Karpas-422 (cell line): ENCODE measurements around the gene CTXN3. TPM values are rescaled to one million over a fixed set of nuclear protein-coding genes. Genes with fewer than 3 reads are reported as not detected.

Experiments
- DNase-seq: peaks from one replicate; pipeline ENCODE4 v3.0.0-alpha.2; 2015
- H2AFZ ChIP-seq: fragments of 200-600 bp; sonication (generic); 2 replicates; pipeline ENCODE4 v1.6.1; 2014; ENCODE audit warnings: antibody characterized with exemption, low read length, mixed read lengths
- H3K27ac ChIP-seq: fragments of 200-600 bp; sonication (generic); 2 replicates; pipeline ENCODE4 v1.5.1; 2014; ENCODE audit warnings: mild to moderate bottlenecking, low read length, moderate library complexity
- H3K27me3 ChIP-seq: fragments of 200-600 bp; sonication (generic); 2 replicates; pipeline ENCODE4 v1.6.1; 2014; ENCODE audit warnings: low read length, mixed read lengths
- H3K36me3 ChIP-seq: fragments of 200-600 bp; sonication (generic); 2 replicates; pipeline ENCODE4 v1.6.1; 2014; ENCODE audit warnings: low read length, mixed read lengths; ENCODE audit not compliant: insufficient read depth
- H3K4me1 ChIP-seq: fragments of 200-600 bp; sonication (generic); 2 replicates; pipeline ENCODE4 v1.6.1; 2014; ENCODE audit warnings: mild to moderate bottlenecking, low read length, mixed read lengths
- H3K4me2 ChIP-seq: fragments of 200-600 bp; sonication (generic); 2 replicates; pipeline ENCODE4 v1.6.1; 2014; ENCODE audit warnings: low read length, low read depth, mild to moderate bottlenecking; ENCODE audit not compliant: poor library complexity, severe bottlenecking
- H3K4me3 ChIP-seq: fragments of 200-600 bp; sonication (generic); 2 replicates; pipeline ENCODE4 v1.5.1; 2014; ENCODE audit warnings: mild to moderate bottlenecking, antibody characterized with exemption, low read length, mixed read lengths
- H3K79me2 ChIP-seq: fragments of 200-600 bp; sonication (generic); 2 replicates; pipeline ENCODE4 v1.6.1; 2014; ENCODE audit warnings: mild to moderate bottlenecking, low read length, mixed read lengths
- H3K9ac ChIP-seq: fragments of 200-600 bp; sonication (generic); 2 replicates; pipeline ENCODE4 v1.6.0; 2014; ENCODE audit warnings: low read length
- H3K9me2 ChIP-seq: fragments of 200-600 bp; sonication (generic), shearing (Covaris generic); replicated peaks from 2 replicates; pipeline ENCODE4 v1.6.0; 2014; ENCODE audit warnings: mild to moderate bottlenecking, low read length, moderate library complexity; ENCODE audit not compliant: insufficient read depth
- H3K9me3 ChIP-seq: fragments of 300-700, 200-600 bp; sonication (generic); 2 replicates; pipeline ENCODE4 v1.6.1; 2014; ENCODE audit warnings: low read length, mixed read lengths
- H4K20me1 ChIP-seq: fragments of 200-600 bp; sonication (generic); 2 replicates; pipeline ENCODE4 v1.6.1; 2014; ENCODE audit warnings: mild to moderate bottlenecking, antibody characterized with exemption, low read length, low read depth; ENCODE audit not compliant: insufficient read depth
- total RNA-seq: library from RNA; depleted of rRNA; stranded (reverse); fragments of >200 nt; shearing (Covaris generic); gene quantifications from 2 replicates; pipeline ENCODE4 v1.2.3, GENCODE V29; 2014; ENCODE audit warnings: low replicate concordance

The CTXN3 gene
- total RNA-seq, 1 experiment from 2014 or later: not detected

DNA sequence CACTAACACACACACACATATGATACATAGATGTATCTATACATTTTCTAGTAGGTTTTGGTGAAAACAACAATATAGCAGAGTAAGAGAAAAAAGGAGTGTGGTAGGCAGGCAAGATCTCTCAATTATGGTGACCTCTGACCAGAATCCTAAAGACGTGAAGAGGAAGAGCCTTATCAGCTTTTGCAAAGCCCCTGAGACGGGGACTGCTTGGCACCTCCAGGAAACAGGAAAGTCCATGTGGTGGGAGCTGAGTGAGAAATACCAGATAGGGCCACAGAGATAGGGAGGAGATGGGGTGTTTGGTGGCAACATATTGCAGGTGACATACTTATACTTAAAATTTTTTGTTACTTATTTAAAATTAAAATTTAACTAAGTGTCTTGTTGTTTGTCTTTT, 39.9 kb upstream of the CTXN3 start:
- H4K20me1 ChIP-seq: no peaks in the 10 kb centered on the region
- no peak overlapping the region for H3K4me3 ChIP-seq
- H2AFZ ChIP-seq: no peak overlapping the region
- H3K9ac ChIP-seq: no peak overlapping the region
- no peaks in the 10 kb centered on the region for H3K9me2 ChIP-seq
- no peaks in the 10 kb centered on the region for H3K4me1 ChIP-seq
- no peaks in the 10 kb centered on the region for H3K79me2 ChIP-seq
- no peak overlapping the region for H3K27ac ChIP-seq
- H3K27me3 ChIP-seq: no peaks in the 10 kb centered on the region
- H3K4me2 ChIP-seq: no peak overlapping the region
- H3K36me3 ChIP-seq: no peaks in the 10 kb centered on the region
- H3K9me3 ChIP-seq: no peaks in the 10 kb centered on the region
- no peak for DNase-seq

DNA sequence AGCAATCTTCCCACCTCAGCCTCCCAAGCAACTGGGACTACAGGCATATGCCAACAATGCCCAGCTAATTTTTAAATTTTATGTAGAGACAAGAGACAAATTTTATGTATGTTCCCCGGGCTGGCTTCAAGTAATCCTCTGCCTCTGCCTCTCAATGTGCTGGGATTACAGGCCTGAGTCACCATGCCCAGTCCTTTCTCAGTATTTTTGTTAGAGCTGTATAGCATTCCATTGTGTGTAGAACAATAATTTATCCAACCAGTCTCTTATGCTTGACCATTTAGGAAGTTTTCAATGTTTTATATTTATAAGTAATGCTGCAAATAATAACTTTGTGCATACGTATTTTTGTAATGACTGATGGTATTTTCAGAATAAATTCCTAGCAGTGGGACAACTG, 38.9 kb upstream of the CTXN3 start:
- Histone ChIP-seq H3K4me2 (no peak overlapping the region), H3K9me3 (no peaks in the 10 kb centered on the region), H2AFZ (no peak overlapping the region), H3K79me2 (no peaks in the 10 kb centered on the region), H3K36me3 (no peaks in the 10 kb centered on the region), H3K27me3 (no peaks in the 10 kb centered on the region), H4K20me1 (no peaks in the 10 kb centered on the region), H3K27ac (no peak overlapping the region), H3K9ac (no peak overlapping the region), H3K4me1 (no peaks in the 10 kb centered on the region), H3K9me2 (no peaks in the 10 kb centered on the region), H3K4me3 (no peak overlapping the region)
- DNase-seq: no peak

DNA sequence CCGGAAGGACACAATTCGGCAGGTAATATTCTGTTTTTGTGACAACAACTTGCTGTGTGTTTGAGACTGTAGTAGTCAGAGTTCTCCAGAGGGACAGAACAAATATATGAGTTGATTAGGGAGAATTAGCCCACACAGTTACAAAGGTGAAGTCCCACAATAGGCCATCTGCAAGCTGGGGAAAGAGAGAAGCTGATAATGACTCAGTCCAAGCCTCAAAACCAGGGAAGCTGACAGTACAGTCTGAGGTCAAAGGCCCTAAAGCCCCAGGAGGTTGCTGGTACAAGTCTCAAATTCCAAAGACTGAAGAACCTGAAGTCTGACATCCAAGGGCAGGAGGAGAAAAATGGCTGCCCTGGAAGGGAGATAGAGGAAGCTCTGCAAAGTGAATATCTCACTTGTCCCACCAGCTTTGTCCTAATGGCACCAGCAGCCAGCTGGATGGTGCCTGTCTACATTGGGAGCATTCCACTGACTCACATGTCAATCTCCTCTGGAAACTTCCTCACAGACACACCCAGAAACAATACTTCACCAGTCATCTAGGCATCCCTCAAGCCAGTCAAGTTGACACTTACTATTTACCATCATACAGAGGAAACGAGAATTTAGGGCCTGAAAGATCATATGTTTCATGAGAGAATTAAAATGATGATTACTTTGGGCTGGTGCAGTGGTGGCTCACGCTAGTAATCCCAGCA, 36.3 kb upstream of the CTXN3 start:
- H4K20me1 ChIP-seq: no peaks in the 10 kb centered on the region
- H3K9me3 ChIP-seq: no peaks in the 10 kb centered on the region
- no peak overlapping the region for H3K4me3 ChIP-seq
- H3K4me1 ChIP-seq: no peaks in the 10 kb centered on the region
- no peak overlapping the region for H3K9ac ChIP-seq
- no peak for DNase-seq
- H3K79me2 ChIP-seq: no peaks in the 10 kb centered on the region
- H3K27me3 ChIP-seq: no peaks in the 10 kb centered on the region
- no peak overlapping the region for H3K27ac ChIP-seq
- no peak overlapping the region for H3K4me2 ChIP-seq
- H2AFZ ChIP-seq: no peak overlapping the region
- no peaks in the 10 kb centered on the region for H3K9me2 ChIP-seq
- no peaks in the 10 kb centered on the region for H3K36me3 ChIP-seq

DNA sequence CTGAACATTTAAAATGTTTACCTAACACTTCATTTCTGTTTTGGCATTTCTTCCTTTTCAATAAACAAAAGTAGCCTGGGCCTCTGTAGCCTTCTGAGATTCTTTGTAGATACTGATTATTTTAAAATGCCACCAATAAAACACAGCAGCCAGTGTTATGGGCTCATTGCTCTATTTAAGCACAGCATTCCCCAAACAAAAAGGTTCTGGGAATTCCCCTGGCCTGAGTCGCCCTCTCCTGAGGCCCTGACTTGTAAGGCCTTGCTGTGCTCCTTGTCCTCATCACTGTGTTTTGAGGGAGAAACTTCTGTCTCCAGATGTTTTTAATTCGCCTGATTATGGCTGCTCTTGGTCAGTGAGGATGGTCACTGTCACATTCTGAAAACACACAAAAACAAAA, 33.0 kb upstream of the CTXN3 start:
- no peaks in the 10 kb centered on the region for H4K20me1 ChIP-seq

DNA sequence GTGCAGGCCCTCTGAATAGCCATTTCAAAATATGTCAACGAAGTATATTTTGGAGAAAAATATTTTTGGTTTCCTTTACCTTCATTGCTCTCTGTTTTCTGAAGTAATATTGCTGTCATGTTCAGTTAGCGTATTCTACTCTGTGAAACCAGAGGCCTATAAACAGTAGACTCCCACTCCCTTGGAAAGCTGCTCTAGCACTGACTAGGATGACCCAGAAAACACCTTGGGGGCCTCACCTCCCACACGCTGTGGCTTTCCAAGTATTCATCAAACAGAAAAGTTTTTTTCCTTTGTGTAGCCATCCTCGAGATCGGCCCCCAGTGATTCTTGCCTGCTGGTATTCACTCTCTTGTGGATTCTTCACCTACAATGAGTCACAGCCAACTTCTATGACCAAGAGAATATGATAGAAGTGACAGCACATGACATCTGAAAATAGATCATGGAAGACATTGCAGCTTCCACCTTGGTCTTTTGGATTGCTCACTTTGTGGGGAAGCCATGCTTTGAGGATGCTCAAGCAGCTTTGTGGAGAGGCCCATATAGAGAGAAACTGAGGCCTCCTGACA, 28.9 kb upstream of the CTXN3 start:
- H3K4me3 ChIP-seq: no peak overlapping the region
- no peaks in the 10 kb centered on the region for H3K36me3 ChIP-seq
- no peaks in the 10 kb centered on the region for H3K9me2 ChIP-seq
- H3K27me3 ChIP-seq: no peaks in the 10 kb centered on the region
- no peaks in the 10 kb centered on the region for H3K4me1 ChIP-seq
- no peak for DNase-seq
- H3K9me3 ChIP-seq: no peaks in the 10 kb centered on the region
- no peak overlapping the region for H3K9ac ChIP-seq
- H3K4me2 ChIP-seq: no peak overlapping the region
- no peak overlapping the region for H2AFZ ChIP-seq
- no peak overlapping the region for H3K27ac ChIP-seq
- H3K79me2 ChIP-seq: no peaks in the 10 kb centered on the region
- H4K20me1 ChIP-seq: no peaks in the 10 kb centered on the region

More for the DNA sequence above, 33.0 kb upstream of the CTXN3 start:
- H3K27me3 ChIP-seq: no peaks in the 10 kb centered on the region
- no peaks in the 10 kb centered on the region for H3K36me3 ChIP-seq
- no peaks in the 10 kb centered on the region for H3K79me2 ChIP-seq
- H3K9me3 ChIP-seq: no peaks in the 10 kb centered on the region
- DNase-seq: no peak
- no peak overlapping the region for H3K4me2 ChIP-seq
- H3K4me1 ChIP-seq: no peaks in the 10 kb centered on the region
- no peak overlapping the region for H3K27ac ChIP-seq
- no peaks in the 10 kb centered on the region for H3K9me2 ChIP-seq
- H2AFZ ChIP-seq: no peak overlapping the region; the same call in 1 of the 2 replicates
- H3K4me3 ChIP-seq: no peak overlapping the region
- no peak overlapping the region for H3K9ac ChIP-seq

DNA sequence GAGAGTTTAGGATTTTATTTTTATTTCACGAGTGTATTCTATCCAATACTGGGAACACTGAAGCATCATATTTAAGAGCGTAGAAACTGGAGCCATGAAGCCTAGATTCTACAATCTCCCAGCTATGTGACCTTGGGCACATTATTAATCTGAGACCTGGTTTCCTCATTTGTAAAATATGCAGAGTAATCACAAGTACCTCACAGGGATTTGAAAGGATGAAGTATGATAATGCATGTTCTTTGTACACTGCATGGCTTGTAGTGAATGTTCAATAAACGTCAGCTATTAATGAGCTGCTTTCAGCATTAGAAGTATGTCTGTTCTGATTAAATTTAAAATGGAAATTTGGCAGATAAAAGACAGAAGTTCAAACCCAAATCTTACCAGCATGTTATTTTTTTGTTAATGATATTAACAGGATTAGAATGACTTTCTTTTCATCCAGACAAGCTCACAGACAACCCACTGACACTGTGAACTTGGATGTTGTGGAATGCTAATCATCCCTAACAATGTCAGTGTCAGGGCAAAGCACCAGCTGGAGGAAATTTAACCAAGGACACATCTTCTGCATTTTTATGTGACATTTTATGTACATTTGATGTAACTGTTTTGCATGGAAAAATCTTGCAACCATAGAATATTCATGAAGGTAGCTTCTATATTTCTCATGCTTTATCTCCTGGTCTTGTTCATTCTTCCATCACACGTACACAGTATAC, 27.1 kb upstream of the CTXN3 start:
- no peaks in the 10 kb centered on the region for H3K9me3 ChIP-seq
- no peaks in the 10 kb centered on the region for H3K79me2 ChIP-seq
- no peaks in the 10 kb centered on the region for H3K36me3 ChIP-seq
- no peaks in the 10 kb centered on the region for H3K9me2 ChIP-seq
- H3K27ac ChIP-seq: no peak overlapping the region
- DNase-seq: no peak
- H3K27me3 ChIP-seq: no peaks in the 10 kb centered on the region
- no peak overlapping the region for H2AFZ ChIP-seq
- H3K9ac ChIP-seq: no peak overlapping the region
- no peak overlapping the region for H3K4me2 ChIP-seq
- no peaks in the 10 kb centered on the region for H3K4me1 ChIP-seq
- no peak overlapping the region for H3K4me3 ChIP-seq
- no peaks in the 10 kb centered on the region for H4K20me1 ChIP-seq

DNA sequence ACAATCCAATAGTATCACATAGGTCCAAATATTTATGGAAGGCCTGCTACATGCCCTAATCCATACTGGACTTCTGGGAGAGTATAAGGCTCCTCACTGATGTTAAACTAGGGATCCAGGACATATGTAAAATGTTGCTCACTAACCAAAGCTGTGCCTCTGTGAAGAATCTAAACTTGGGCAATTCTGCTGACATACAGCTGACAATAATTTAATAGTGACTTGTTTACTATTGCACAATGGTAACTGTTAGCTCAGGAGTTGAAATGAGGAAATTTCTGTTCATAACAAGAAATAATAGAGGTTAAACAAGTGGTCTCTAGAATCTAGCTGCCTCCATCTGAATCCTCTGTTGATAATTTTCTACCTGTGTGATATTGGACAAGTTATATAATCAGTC, 14.9 kb upstream of the CTXN3 start:
- H3K4me2 ChIP-seq: no peak overlapping the region
- H3K79me2 ChIP-seq: no peaks in the 10 kb centered on the region
- no peaks in the 10 kb centered on the region for H3K27me3 ChIP-seq
- H3K4me1 ChIP-seq: peaks cover 7% of the 10 kb centered on the region
- no peaks in the 10 kb centered on the region for H3K9me2 ChIP-seq
- no peak for DNase-seq
- no peaks in the 10 kb centered on the region for H3K36me3 ChIP-seq
- no peak overlapping the region for H2AFZ ChIP-seq
- no peak overlapping the region for H3K27ac ChIP-seq
- no peak overlapping the region for H3K4me3 ChIP-seq
- H3K9me3 ChIP-seq: no peaks in the 10 kb centered on the region
- no peak overlapping the region for H3K9ac ChIP-seq
- H4K20me1 ChIP-seq: no peaks in the 10 kb centered on the region

DNA sequence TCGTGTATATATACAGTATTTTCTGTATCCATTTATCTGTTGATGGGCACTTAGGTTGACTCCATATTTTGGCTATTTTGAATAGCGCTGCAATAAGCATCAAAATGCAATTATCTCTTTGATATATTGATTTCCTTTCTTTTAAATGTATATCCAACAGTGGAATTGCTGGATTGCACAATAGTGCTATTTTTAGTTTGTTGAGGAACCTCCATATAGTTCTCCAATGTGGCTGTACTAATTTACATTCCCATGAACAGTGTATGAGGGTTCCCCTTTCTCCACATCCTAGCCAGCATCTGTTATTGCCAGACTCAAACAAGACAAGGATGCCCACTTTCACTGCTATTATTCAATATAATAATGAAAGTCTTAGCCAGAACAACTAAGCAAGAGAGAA, 9.1 kb upstream of the CTXN3 start:
- Histone ChIP-seq H3K79me2 (no peaks in the 10 kb centered on the region), H3K9me3 (no peaks in the 10 kb centered on the region), H2AFZ (no peak overlapping the region), H3K4me2 (no peak overlapping the region), H3K4me1 (peaks cover 1% of the 10 kb centered on the region; the same call in 1 of the 2 replicates), H3K36me3 (no peaks in the 10 kb centered on the region), H3K9me2 (no peaks in the 10 kb centered on the region), H3K27ac (no peak overlapping the region), H3K27me3 (no peaks in the 10 kb centered on the region), H4K20me1 (no peaks in the 10 kb centered on the region), H3K9ac (no peak overlapping the region), H3K4me3 (no peak overlapping the region)
- no peak for DNase-seq
